ENCODE measurements around the gene SRRM1. TPM values are rescaled to one million over a fixed set of nuclear protein-coding genes. Genes with fewer than 3 reads are reported as not detected.
"Not testable (repeated sequence)": the region's sequence is repeated elsewhere in the genome, so short reads cannot be mapped to it uniquely, and the experiment has no call there.

SRRM1 gene
- total RNA-seq, 1 donor from 2014 or later = 113 TPM

GRCh38 chr1:24717887-24718650 lies 75.0 kb downstream of the SRRM1 start:
- H3K36me3 ChIP-seq = no peaks in the 10 kb centered on the region
- ATAC-seq = no peak
- H3K27ac ChIP-seq = peak overlapping the region; percentile 40

GRCh38 chr1:24720152-24720551 lies 77.0 kb downstream of the SRRM1 start:
- Histone ChIP-seq H3K4me1 (peaks cover 31% of the 10 kb centered on the region), H3K27me3 (no peaks in the 10 kb centered on the region), H3K4me3 (no peak overlapping the region), H3K27ac (peak overlapping the region; percentile 70), H3K9me3 (no peaks in the 10 kb centered on the region), H3K36me3 (no peaks in the 10 kb centered on the region)
- no peak for TF ChIP-seq CTCF (IDR thresholded peaks at IDR 0.05)
- DNase-seq = peak; percentile 77
- ATAC-seq = peak; percentile 86
- intact Hi-C loops (cut with DNase I) = no loop called here

More at GRCh38 chr1:24717887-24718650, 75.0 kb downstream of the SRRM1 start:
- Histone ChIP-seq H3K9me3 (no peaks in the 10 kb centered on the region), H3K4me1 (peaks cover 26% of the 10 kb centered on the region), H3K27me3 (no peaks in the 10 kb centered on the region), H3K4me3 (no peak overlapping the region)
- intact Hi-C loops (cut with DNase I) = no loop called here
- no peak for DNase-seq
- no peak for TF ChIP-seq CTCF (IDR thresholded peaks at IDR 0.05)

- Histone ChIP-seq H3K4me3 (no peak overlapping the region), H3K9me3 (no peaks in the 10 kb centered on the region), H3K4me1 (peaks cover 40% of the 10 kb centered on the region), H3K36me3 (no peaks in the 10 kb centered on the region), H3K27ac (no peak overlapping the region), H3K27me3 (no peaks in the 10 kb centered on the region)
- TF ChIP-seq CTCF (IDR thresholded peaks at IDR 0.05) = no peak
- no peak for DNase-seq
- intact Hi-C loops (cut with DNase I) = no loop called here
- ATAC-seq = no peak
Observed at GRCh38 chr1:24721533-24721932, 78.4 kb downstream of the SRRM1 start.

GRCh38 chr1:24722073-24723035 lies 79.3 kb downstream of the SRRM1 start:
- H3K4me1 ChIP-seq = peaks cover 49% of the 10 kb centered on the region
- H3K9me3 ChIP-seq; H3K4me3 ChIP-seq; DNase-seq; H3K27ac ChIP-seq; H3K36me3 ChIP-seq; ATAC-seq; H3K27me3 ChIP-seq; intact Hi-C loops (cut with DNase I): not testable (repeated sequence)

Other genes with a start within 250 kb of the SRRM1 start
- gene STPG1, start 229.5 kb upstream of the SRRM1 start, total RNA-seq = 8.6 TPM
- 37.8 TPM for gene NIPAL3, start 227.5 kb upstream of the SRRM1 start, total RNA-seq
- gene RCAN3, start 140.5 kb upstream of the SRRM1 start, total RNA-seq = 11.3 TPM
- 10.7 TPM for gene NCMAP, start 87.2 kb upstream of the SRRM1 start, total RNA-seq
- 200 TPM for gene CLIC4, start 102.1 kb downstream of the SRRM1 start, total RNA-seq

Measured in upper lobe of right lung (tissue), 1 donor.